ENCODE measurements around the gene DIABLO. TPM values are rescaled to one million over a fixed set of nuclear protein-coding genes. Genes with fewer than 3 reads are reported as not detected.

The DIABLO gene
- total RNA-seq, 6 donors from 2014 or later, result 27.2 to 61.8 (median 42.1) TPM

- DNase-seq, result peak in 1 of 2 donors; percentile 57
- 88 to 93% methylated on average over 27 to 29 of the region's 29 CpGs for WGBS, 2 donors
- Histone ChIP-seq H3K4me3 (no peak overlapping the region), H3K27ac (no peak overlapping the region), H3K4me1 (peaks cover 20 to 21% (median 21%) of the 10 kb centered on the region in 4 donors), H3K9me3 (no peaks in the 10 kb centered on the region), H3K36me3 (no peaks in the 10 kb centered on the region), H3K27me3 (peaks cover 0 to 20% (median 11%) of the 10 kb centered on the region in 4 donors)
- TF ChIP-seq POLR2AphosphoS5 (IDR thresholded peaks at IDR 0.05) (no peak), EP300 (IDR thresholded peaks at IDR 0.05) (no peak), POLR2A (IDR thresholded peaks at IDR 0.05) (no peak)
- TF ChIP-seq, protein P1, sequence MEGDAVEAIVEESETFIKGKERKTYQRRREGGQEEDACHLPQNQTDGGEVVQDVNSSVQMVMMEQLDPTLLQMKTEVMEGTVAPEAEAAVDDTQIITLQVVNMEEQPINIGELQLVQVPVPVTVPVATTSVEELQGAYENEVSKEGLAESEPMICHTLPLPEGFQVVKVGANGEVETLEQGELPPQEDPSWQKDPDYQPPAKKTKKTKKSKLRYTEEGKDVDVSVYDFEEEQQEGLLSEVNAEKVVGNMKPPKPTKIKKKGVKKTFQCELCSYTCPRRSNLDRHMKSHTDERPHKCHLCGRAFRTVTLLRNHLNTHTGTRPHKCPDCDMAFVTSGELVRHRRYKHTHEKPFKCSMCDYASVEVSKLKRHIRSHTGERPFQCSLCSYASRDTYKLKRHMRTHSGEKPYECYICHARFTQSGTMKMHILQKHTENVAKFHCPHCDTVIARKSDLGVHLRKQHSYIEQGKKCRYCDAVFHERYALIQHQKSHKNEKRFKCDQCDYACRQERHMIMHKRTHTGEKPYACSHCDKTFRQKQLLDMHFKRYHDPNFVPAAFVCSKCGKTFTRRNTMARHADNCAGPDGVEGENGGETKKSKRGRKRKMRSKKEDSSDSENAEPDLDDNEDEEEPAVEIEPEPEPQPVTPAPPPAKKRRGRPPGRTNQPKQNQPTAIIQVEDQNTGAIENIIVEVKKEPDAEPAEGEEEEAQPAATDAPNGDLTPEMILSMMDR (IDR thresholded peaks at IDR 0.05), result no peak
- ATAC-seq (ENCODE audit: low FRiP score in 2 of 2), result no peak
Measured at GRCh38 chr12:122199484-122200355, 26.1 kb downstream of the DIABLO start.

DNA sequence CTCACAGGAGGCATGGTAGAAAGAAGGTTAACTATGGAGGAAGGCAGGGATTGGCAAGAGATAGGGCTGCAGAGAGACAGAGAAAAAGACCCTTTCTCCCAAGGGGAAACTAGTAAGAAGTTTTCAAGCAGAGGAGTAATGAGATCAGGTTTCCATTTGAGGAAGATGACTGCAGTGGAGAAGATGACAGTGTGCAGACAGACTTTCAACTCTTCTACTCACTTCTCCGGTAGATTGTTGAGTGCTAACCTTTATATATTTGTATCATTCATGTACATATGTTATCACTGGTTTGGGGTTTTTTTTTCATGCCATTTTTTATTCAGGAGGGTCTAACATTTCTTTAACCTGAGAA lies 28.3 kb downstream of the DIABLO start:
- H3K4me3 ChIP-seq, result no peak overlapping the region
- no peaks in the 10 kb centered on the region for H3K9me3 ChIP-seq
- WGBS, 2 donors, result 56 to 65% methylated on average over 1 of the region's 1 CpG
- TF ChIP-seq, protein P1 (IDR thresholded peaks at IDR 0.05), result no peak
- no peak for TF ChIP-seq POLR2A (IDR thresholded peaks at IDR 0.05)
- no peak for TF ChIP-seq EP300 (IDR thresholded peaks at IDR 0.05)
- no peak for TF ChIP-seq POLR2AphosphoS5 (IDR thresholded peaks at IDR 0.05)
- H3K27me3 ChIP-seq, result peaks cover 0 to 2% (median 0%) of the 10 kb centered on the region in 4 donors
- H3K27ac ChIP-seq, result no peak overlapping the region
- no peaks in the 10 kb centered on the region for H3K36me3 ChIP-seq
- no peak for DNase-seq
- ATAC-seq (ENCODE audit: low FRiP score in 2 of 2), result no peak
- peaks cover 0 to 2% (median 0%) of the 10 kb centered on the region in 4 donors for H3K4me1 ChIP-seq

DNA sequence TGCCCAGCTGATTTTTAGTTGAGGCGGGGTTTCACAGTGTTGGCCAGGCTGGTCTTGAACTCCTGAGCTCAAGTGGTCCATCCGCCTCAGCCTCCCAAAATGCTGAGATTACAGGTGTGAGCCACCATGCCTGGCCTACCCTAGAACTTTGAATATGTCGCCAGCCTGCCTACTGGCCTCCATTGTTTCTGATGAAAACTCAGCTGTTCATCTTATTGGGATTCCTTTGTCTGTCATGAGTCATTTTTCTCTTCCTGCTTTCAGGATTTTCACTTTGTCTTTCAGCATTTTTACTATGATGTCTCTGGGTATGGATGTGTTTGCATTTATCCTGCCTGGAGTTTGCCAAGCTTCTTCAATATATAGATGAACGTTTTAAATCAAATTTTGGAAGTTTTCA lies 30.4 kb downstream of the DIABLO start:
- no peaks in the 10 kb centered on the region for H3K36me3 ChIP-seq
- WGBS, 2 donors, result 91 to 92% methylated on average over 4 of the region's 4 CpGs
- H3K27me3 ChIP-seq, result peaks cover 0 to 2% (median 0%) of the 10 kb centered on the region in 4 donors
- no peak overlapping the region for H3K27ac ChIP-seq
- peaks cover 0 to 2% (median 0%) of the 10 kb centered on the region in 4 donors for H3K4me1 ChIP-seq
- H3K9me3 ChIP-seq, result no peaks in the 10 kb centered on the region
- no peak for DNase-seq
- no peak overlapping the region for H3K4me3 ChIP-seq
- no peak for ATAC-seq (ENCODE audit: low FRiP score in 2 of 2)
- no peak for TF ChIP-seq POLR2AphosphoS5 (IDR thresholded peaks at IDR 0.05)
- no peak for TF ChIP-seq POLR2A (IDR thresholded peaks at IDR 0.05)
- no peak for TF ChIP-seq EP300 (IDR thresholded peaks at IDR 0.05)
- TF ChIP-seq, protein P1 (IDR thresholded peaks at IDR 0.05), result no peak

GRCh38 chr12:122194804-122195203 lies 31.0 kb downstream of the DIABLO start:
- Histone ChIP-seq H3K4me3 (no peak overlapping the region), H3K4me1 (peaks cover 0 to 2% (median 0%) of the 10 kb centered on the region in 4 donors), H3K27ac (no peak overlapping the region), H3K27me3 (no peaks in the 10 kb centered on the region), H3K9me3 (no peaks in the 10 kb centered on the region), H3K36me3 (no peaks in the 10 kb centered on the region)
- no peak for ATAC-seq (ENCODE audit: low FRiP score in 2 of 2)
- TF ChIP-seq, protein P1 (IDR thresholded peaks at IDR 0.05), result no peak
- no peak for TF ChIP-seq POLR2AphosphoS5 (IDR thresholded peaks at IDR 0.05)
- TF ChIP-seq POLR2A (IDR thresholded peaks at IDR 0.05), result no peak
- WGBS, 2 donors, result 59 to 60% methylated on average over 1 of the region's 1 CpG
- no peak for DNase-seq

Data from upper lobe of left lung (tissue), 6 donors.